Measurements from ENCODE around the gene RIPOR3.
"Not testable (repeated sequence)": the region's sequence is repeated elsewhere in the genome, so short reads cannot be mapped to it uniquely, and the experiment has no call there.

RIPOR3 gene

DNA sequence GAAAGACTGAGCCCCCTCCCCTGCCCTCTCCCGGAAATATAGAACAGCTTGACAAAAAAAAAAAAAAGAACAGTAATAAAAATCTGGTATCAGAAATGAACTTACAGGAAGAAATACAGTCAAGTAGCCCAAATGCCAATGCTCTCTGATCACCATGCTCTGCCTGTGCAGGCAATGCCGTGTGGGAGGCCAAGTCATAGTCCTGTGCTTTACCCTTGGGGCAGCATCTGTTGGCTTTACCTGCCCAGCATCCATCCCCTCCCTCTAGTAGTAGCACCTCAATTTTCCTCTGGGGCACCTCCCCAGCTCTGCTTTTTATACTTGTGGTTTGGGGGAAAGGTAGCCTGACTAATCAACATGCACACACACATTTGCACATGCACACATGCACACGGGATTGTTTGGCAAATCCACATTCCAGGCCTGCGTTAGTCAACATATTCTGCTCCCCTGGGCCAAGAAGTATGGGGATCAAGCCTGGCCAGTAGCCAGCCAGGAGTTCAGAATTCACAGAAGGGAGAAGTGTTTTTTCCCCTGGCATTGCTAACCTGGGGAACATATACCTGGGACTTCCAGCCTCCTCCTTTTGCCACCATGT, 70.2 kb downstream of the RIPOR3 start:
- Histone ChIP-seq H3K4me3 (ENCODE audit: low read length) (no peak overlapping the region), H3K9ac (ENCODE audit: low read length) (no peak overlapping the region), H2AFZ (ENCODE audit: low read depth, low read length) (no peak overlapping the region), H3K79me2 (ENCODE audit: low read length) (no peaks in the 10 kb centered on the region), H4K20me1 (ENCODE audit: insufficient read depth, low read length) (no peaks in the 10 kb centered on the region), H3K36me3 (replicated peaks; ENCODE audit: low read depth, low read length) (peaks cover 6% of the 10 kb centered on the region), H3K9me3 (ENCODE audit: insufficient read depth, low read length) (peaks cover 7% of the 10 kb centered on the region; the same call in 1 of the 2 replicates), H3K4me1 (ENCODE audit: low read length) (peaks cover 28% of the 10 kb centered on the region), H3K27ac (ENCODE audit: low read length) (no peak overlapping the region), H3K4me2 (ENCODE audit: low read length) (no peak overlapping the region), H3K27me3 (ENCODE audit: low read depth, low read length) (peaks cover 3% of the 10 kb centered on the region; the same call in 1 of the 2 replicates)
- TF ChIP-seq EZH2phosphoT487 (IDR thresholded peaks at IDR 0.05; ENCODE audit: low read depth) = no peak

DNA sequence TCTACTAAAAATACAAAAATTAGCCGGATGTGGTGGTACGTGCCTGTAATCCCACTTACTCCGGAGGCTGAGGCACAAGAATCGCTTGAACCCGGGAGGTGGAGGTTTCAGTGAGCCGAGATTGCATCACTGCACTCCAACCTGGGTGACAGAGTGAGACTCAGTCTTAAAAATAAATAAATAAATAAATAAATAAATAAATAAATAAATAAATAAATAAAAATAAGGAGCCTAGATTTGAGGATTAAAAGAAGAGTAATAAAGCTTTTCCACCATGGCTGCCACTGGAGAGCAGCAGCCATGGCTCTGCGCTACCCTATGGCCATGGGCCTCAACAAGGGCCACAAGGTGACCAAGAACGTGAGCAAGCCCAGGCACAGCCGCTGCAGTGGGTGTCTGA, 70.9 kb downstream of the RIPOR3 start:
- H3K9me3 ChIP-seq (ENCODE audit: insufficient read depth, low read length); H3K4me3 ChIP-seq (ENCODE audit: low read length); H3K4me2 ChIP-seq (ENCODE audit: low read length); H4K20me1 ChIP-seq (ENCODE audit: insufficient read depth, low read length); H2AFZ ChIP-seq (ENCODE audit: low read depth, low read length); H3K9ac ChIP-seq (ENCODE audit: low read length); H3K36me3 ChIP-seq (replicated peaks; ENCODE audit: low read depth, low read length); H3K27me3 ChIP-seq (ENCODE audit: low read depth, low read length); H3K79me2 ChIP-seq (ENCODE audit: low read length); H3K27ac ChIP-seq (ENCODE audit: low read length): not testable (repeated sequence)
- peaks cover 23% of the 10 kb centered on the region for H3K4me1 ChIP-seq (ENCODE audit: low read length)

DNA sequence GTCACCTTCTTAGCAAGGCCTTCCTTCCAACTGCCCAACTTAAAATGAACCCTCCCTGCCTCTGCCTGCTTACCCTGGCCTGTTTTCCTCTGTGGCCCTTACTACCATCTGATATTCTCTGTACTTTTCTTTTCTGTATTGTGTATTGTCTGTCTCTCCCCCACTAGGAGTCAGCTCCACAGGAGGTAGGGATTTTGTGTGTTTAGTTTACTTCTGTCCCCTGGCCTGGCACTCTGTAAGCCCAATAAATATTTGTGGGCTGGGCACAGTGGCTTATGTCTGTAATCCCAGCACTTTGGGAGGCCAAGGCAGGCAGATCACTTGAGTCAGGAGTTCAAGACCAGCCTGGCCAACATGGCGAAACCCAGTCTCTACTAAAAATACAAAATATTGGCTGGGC, 72.8 kb downstream of the RIPOR3 start:
- Histone ChIP-seq H3K9me3 (ENCODE audit: insufficient read depth, low read length) (peaks cover 7% of the 10 kb centered on the region; the same call in 1 of the 2 replicates), H3K4me3 (ENCODE audit: low read length) (no peak overlapping the region), H3K27ac (ENCODE audit: low read length) (no peak overlapping the region), H3K9ac (ENCODE audit: low read length) (no peak overlapping the region), H3K4me1 (ENCODE audit: low read length) (peaks cover 20% of the 10 kb centered on the region), H4K20me1 (ENCODE audit: insufficient read depth, low read length) (no peaks in the 10 kb centered on the region), H3K36me3 (replicated peaks; ENCODE audit: low read depth, low read length) (peaks cover 6% of the 10 kb centered on the region), H3K4me2 (ENCODE audit: low read length) (peak overlapping the region; percentile 29), H3K27me3 (ENCODE audit: low read depth, low read length) (peaks cover 3% of the 10 kb centered on the region; the same call in 1 of the 2 replicates), H2AFZ (ENCODE audit: low read depth, low read length) (peak overlapping the region; percentile 3; the same call in 1 of the 2 replicates), H3K79me2 (ENCODE audit: low read length) (no peaks in the 10 kb centered on the region)
- TF ChIP-seq, protein P1, sequence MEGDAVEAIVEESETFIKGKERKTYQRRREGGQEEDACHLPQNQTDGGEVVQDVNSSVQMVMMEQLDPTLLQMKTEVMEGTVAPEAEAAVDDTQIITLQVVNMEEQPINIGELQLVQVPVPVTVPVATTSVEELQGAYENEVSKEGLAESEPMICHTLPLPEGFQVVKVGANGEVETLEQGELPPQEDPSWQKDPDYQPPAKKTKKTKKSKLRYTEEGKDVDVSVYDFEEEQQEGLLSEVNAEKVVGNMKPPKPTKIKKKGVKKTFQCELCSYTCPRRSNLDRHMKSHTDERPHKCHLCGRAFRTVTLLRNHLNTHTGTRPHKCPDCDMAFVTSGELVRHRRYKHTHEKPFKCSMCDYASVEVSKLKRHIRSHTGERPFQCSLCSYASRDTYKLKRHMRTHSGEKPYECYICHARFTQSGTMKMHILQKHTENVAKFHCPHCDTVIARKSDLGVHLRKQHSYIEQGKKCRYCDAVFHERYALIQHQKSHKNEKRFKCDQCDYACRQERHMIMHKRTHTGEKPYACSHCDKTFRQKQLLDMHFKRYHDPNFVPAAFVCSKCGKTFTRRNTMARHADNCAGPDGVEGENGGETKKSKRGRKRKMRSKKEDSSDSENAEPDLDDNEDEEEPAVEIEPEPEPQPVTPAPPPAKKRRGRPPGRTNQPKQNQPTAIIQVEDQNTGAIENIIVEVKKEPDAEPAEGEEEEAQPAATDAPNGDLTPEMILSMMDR (IDR thresholded peaks at IDR 0.05; ENCODE audit: low read depth, low read length) = no peak
- no peak for TF ChIP-seq EZH2phosphoT487 (IDR thresholded peaks at IDR 0.05; ENCODE audit: low read depth)

DNA sequence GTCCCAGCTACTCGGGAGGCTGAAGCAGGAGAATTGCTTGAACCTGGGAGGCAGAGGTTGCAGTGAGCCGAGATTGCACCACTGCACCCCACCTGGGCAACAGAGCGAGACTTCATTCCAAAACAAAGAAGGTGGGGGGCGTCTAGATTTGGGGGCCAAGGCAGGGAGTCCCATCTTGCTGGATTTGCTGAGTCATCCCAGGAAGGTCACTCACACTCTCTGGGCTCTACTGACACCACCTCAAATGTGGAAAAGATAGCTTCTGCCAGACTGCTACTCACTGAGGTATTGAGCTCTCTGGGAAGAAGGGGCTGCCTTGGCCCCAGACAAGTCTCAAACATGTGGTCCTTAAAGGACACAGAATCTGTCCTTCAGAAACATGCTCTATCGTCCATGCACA, 74.3 kb downstream of the RIPOR3 start:
- H3K4me2 ChIP-seq (ENCODE audit: low read length) = peak overlapping the region; percentile 29
- no peak for TF ChIP-seq EZH2phosphoT487 (IDR thresholded peaks at IDR 0.05; ENCODE audit: low read depth)
- TF ChIP-seq, protein P1 (IDR thresholded peaks at IDR 0.05; ENCODE audit: low read depth, low read length) = no peak
- H3K27me3 ChIP-seq (ENCODE audit: low read depth, low read length) = peaks cover 3% of the 10 kb centered on the region; the same call in 1 of the 2 replicates
- H3K79me2 ChIP-seq (ENCODE audit: low read length) = no peaks in the 10 kb centered on the region
- H3K4me3 ChIP-seq (ENCODE audit: low read length) = no peak overlapping the region
- H3K4me1 ChIP-seq (ENCODE audit: low read length) = peaks cover 20% of the 10 kb centered on the region
- H4K20me1 ChIP-seq (ENCODE audit: insufficient read depth, low read length) = no peaks in the 10 kb centered on the region
- peak overlapping the region; percentile 29; the same call in 1 of the 2 replicates for H2AFZ ChIP-seq (ENCODE audit: low read depth, low read length)
- H3K36me3 ChIP-seq (replicated peaks; ENCODE audit: low read depth, low read length) = peaks cover 6% of the 10 kb centered on the region
- H3K9ac ChIP-seq (ENCODE audit: low read length) = no peak overlapping the region
- no peak overlapping the region for H3K27ac ChIP-seq (ENCODE audit: low read length)
- peaks cover 7% of the 10 kb centered on the region; the same call in 1 of the 2 replicates for H3K9me3 ChIP-seq (ENCODE audit: insufficient read depth, low read length)

DNA sequence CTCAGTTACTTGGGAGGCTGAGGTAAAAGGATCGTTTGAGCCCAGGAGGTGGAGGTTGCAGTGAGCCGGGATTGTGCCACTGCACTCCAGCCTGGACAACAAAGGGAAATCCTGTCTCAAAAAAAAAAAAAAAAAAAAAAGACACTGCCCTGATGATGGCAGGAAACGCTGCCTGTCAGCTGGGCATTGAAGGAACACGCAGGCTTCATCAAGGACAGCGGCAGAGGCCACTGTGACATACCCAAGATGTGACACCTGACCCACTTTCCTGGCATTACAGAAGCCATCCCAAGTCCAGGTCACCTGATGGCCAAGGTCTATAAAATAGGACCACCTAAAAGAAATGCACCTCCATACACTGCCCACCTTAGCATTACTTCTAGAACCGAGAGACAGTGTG, 75.9 kb downstream of the RIPOR3 start:
- no peak overlapping the region for H3K4me2 ChIP-seq (ENCODE audit: low read length)
- no peak overlapping the region for H3K27ac ChIP-seq (ENCODE audit: low read length)
- H3K4me1 ChIP-seq (ENCODE audit: low read length) = peaks cover 18% of the 10 kb centered on the region
- H2AFZ ChIP-seq (ENCODE audit: low read depth, low read length) = no peak overlapping the region
- H3K9ac ChIP-seq (ENCODE audit: low read length) = no peak overlapping the region
- H3K36me3 ChIP-seq (replicated peaks; ENCODE audit: low read depth, low read length) = no peaks in the 10 kb centered on the region
- H3K9me3 ChIP-seq (ENCODE audit: insufficient read depth, low read length) = no peaks in the 10 kb centered on the region
- H3K27me3 ChIP-seq (ENCODE audit: low read depth, low read length) = no peaks in the 10 kb centered on the region
- H3K79me2 ChIP-seq (ENCODE audit: low read length) = no peaks in the 10 kb centered on the region
- H4K20me1 ChIP-seq (ENCODE audit: insufficient read depth, low read length) = no peaks in the 10 kb centered on the region
- TF ChIP-seq EZH2phosphoT487 (IDR thresholded peaks at IDR 0.05; ENCODE audit: low read depth) = no peak
- TF ChIP-seq, protein P1 (IDR thresholded peaks at IDR 0.05; ENCODE audit: low read depth, low read length) = no peak
- no peak overlapping the region for H3K4me3 ChIP-seq (ENCODE audit: low read length)

Measured in OCI-LY3 (cell line).